Activated CD8-positive, alpha-beta T cell treated with anti-CD3 and anti-CD28 coated beads, Interleukin-2, amount 10 ng/mL, durations not matched to agents 7 days and 5 days (primary cell): Measurements from ENCODE around the gene KIF2A. TPM values are rescaled to one million over a fixed set of nuclear protein-coding genes. Genes with fewer than 3 reads are reported as not detected.

ENCODE experiments used
- ATAC-seq: fragments of 150-1000 bp; cut with Tn5 transposase; one replicate; pipeline ENCODE4 v1.10.0; 2021; ENCODE audit warnings: moderate library complexity
- CTCF ChIA-PET: fragments of 350-600 bp; sonication (Branson Sonifier 250); formaldehyde crosslinking; loops from one replicate; lab custom pipeline; 2021; ENCODE audit warnings: antibody characterized with exemption; lab: Charles Lee
- POLR2A ChIA-PET: fragments of 350-600 bp; sonication (Branson Sonifier 250); formaldehyde crosslinking; loops from one replicate; lab custom pipeline; 2021; ENCODE audit warnings: antibody characterized with exemption; lab: Charles Lee
- DNase-seq: peaks from one replicate; pipeline ENCODE4 v3.0.0-alpha.2; 2020
- H3K27ac Mint-ChIP-seq: one replicate; pipeline ENCODE4 v1.8.0; 2021; ENCODE audit warnings: mild to moderate bottlenecking, mixed read lengths
- H3K27me3 Mint-ChIP-seq: one replicate; pipeline ENCODE4 v1.8.0; 2021; ENCODE audit warnings: low read depth, mixed read lengths
- H3K36me3 Mint-ChIP-seq: one replicate; pipeline ENCODE4 v1.8.0; 2021; ENCODE audit warnings: low read depth, mixed read lengths
- H3K4me1 Mint-ChIP-seq: one replicate; pipeline ENCODE4 v1.8.0; 2021; ENCODE audit warnings: low read depth, mixed read lengths
- H3K4me3 Mint-ChIP-seq: one replicate; pipeline ENCODE4 v1.8.0; 2021; ENCODE audit warnings: mild to moderate bottlenecking, mixed read lengths
- H3K9me3 Mint-ChIP-seq: one replicate; pipeline ENCODE4 v1.8.0; 2022; ENCODE audit warnings: mixed read lengths; ENCODE audit not compliant: insufficient read depth
- total RNA-seq, 2 experiments: library from RNA; stranded (reverse); gene quantifications; one replicate each; pipeline ENCODE4 v1.2.3, GENCODE V29; 2021

The KIF2A gene
- total RNA-seq, 2 experiments from 2014 or later = 149 to 151 TPM

DNA sequence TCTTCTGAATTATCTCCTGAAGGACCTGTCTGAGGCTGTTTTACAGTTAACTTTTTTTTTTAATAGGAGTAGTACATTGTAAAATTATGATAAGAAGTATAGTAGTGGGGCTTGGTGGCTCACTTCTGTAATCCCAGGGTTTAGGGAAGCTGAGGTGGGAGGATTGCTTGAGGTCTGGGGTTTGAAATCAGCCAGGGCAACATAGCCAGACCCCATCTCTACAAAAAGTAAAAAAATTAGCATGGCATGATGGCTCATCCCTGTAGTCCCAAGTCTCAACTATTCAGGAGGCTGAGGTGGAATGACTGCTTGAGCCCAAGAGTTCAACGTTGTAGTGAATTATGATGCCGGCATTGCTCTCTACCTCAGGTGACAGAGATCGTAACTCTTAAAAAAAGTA is 113.6 kb downstream of the KIF2A start:
- peaks cover 2% of the 10 kb centered on the region for H3K36me3 Mint-ChIP-seq
- H3K9me3 Mint-ChIP-seq = no peaks in the 10 kb centered on the region
- no peak overlapping the region for H3K4me3 Mint-ChIP-seq
- ChIA-PET POLR2A (no interaction called here), CTCF (no interaction called here)
- H3K4me1 Mint-ChIP-seq = peaks cover 5% of the 10 kb centered on the region
- ATAC-seq (no peak), DNase-seq (no peak)
- H3K27me3 Mint-ChIP-seq = no peaks in the 10 kb centered on the region
- H3K27ac Mint-ChIP-seq = no peak overlapping the region

- ATAC-seq (no peak), DNase-seq (no peak)
- no peak overlapping the region for H3K4me3 Mint-ChIP-seq
- H3K36me3 Mint-ChIP-seq = peaks cover 6% of the 10 kb centered on the region
- H3K4me1 Mint-ChIP-seq = peaks cover 2% of the 10 kb centered on the region
- H3K9me3 Mint-ChIP-seq = no peaks in the 10 kb centered on the region
- no peaks in the 10 kb centered on the region for H3K27me3 Mint-ChIP-seq
- no peak overlapping the region for H3K27ac Mint-ChIP-seq
- CTCF ChIA-PET = no interaction called here
- POLR2A ChIA-PET = interaction anchor here (0.9 kb wide), 1 partner anchor 10 kb away, joined by 3 read pairs; no protein-coding TSS in a partner anchor
These were observed 115.4 kb downstream of the KIF2A start for GRCh38 chr5:62421414-62421813.

DNA sequence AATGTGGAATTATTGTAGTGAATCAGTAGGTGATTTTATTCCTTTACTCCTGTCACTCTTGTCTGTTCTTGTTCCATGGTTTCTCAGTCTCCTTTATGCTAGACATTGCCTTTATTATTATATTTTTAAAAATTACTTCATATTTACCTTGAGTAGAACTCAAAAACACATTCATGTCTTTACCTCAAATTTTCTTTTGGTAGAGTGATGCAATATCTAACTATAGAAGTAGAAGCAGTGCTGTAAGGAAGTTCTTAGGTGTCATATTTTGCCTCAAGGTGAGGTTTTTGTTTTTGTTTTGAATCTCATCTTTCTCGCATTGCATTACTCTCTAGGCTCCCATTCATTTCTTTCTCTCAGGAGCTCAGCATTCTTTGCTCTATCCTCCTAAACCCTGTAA is 118.8 kb downstream of the KIF2A start:
- no peak overlapping the region for H3K4me3 Mint-ChIP-seq

DNA sequence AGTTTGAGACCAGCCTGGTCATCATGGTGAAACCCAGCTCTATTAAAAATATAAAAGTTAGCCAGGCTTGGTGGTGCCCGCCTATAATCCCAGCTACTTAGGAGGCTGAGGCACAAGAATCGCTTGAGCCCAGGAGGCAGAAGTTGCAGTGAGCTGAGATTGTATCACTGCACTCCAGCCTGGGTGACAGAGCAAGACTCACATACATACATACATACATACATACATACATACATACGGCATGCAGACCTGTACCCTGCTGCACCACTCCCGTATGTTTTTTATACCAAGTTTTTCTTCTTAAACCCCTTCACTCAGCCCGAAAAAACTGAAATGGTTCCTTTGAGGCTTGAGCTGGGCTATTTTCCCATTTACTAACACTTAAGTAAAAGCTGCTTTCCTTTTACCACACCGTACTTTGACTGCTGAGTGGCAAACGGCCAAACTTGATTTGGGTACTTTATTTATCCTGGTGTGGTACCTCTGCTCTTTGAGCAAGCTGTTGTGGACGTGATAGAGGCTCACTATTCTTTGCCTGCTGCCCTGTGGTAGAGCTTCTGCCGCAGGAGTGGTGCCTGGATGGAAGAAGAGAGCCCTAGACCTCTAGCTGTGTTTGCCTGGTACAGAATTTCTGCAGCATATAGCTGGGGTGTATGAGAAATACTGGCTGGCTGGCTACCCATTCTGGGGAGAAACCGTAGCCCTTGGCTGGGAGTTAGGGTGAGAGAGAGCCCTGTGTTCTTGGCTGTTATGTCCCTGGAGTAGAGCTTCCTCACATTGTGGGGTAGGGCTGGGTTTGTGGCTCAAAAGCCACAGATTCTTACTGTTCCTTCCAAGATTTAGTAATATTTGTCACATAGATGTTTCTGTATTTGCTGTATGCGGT is 126.0 kb downstream of the KIF2A start:
- CTCF ChIA-PET = interaction anchor here (1.3 to 3.3 kb wide), 5 partner anchors 8 to 34 kb away, joined by 4 to 15 read pairs (median 4); no protein-coding TSS in a partner anchor
- H3K27me3 Mint-ChIP-seq = no peaks in the 10 kb centered on the region
- no peak for ATAC-seq
- H3K4me1 Mint-ChIP-seq = peaks cover 9% of the 10 kb centered on the region
- no peaks in the 10 kb centered on the region for H3K9me3 Mint-ChIP-seq
- H3K4me3 Mint-ChIP-seq = no peak overlapping the region
- H3K36me3 Mint-ChIP-seq = peaks cover 4% of the 10 kb centered on the region
- H3K27ac Mint-ChIP-seq = no peak overlapping the region
- POLR2A ChIA-PET = interaction anchor here (1.1 to 1.6 kb wide), 3 partner anchors 10 to 18 kb away, joined by 3 to 5 read pairs (median 3); no protein-coding TSS in a partner anchor
- DNase-seq = no peak

More for the DNA sequence above, 118.8 kb downstream of the KIF2A start:
- no peaks in the 10 kb centered on the region for H3K27me3 Mint-ChIP-seq
- ATAC-seq (no peak), DNase-seq (no peak)
- H3K27ac Mint-ChIP-seq = no peak overlapping the region
- POLR2A ChIA-PET = no interaction called here
- H3K9me3 Mint-ChIP-seq = no peaks in the 10 kb centered on the region
- H3K4me1 Mint-ChIP-seq = peaks cover 2% of the 10 kb centered on the region
- CTCF ChIA-PET = no interaction called here
- H3K36me3 Mint-ChIP-seq = peaks cover 4% of the 10 kb centered on the region

GRCh38 chr5:62432621-62433064 is 126.6 kb downstream of the KIF2A start:
- POLR2A ChIA-PET = interaction anchor here (0.5 to 1.1 kb wide), 2 partner anchors 9 to 415 kb away, joined by 3 read pairs; no protein-coding TSS in a partner anchor
- Mint-ChIP-seq H3K36me3 (peaks cover 6% of the 10 kb centered on the region), H3K9me3 (no peaks in the 10 kb centered on the region), H3K27ac (no peak overlapping the region), H3K4me1 (peaks cover 9% of the 10 kb centered on the region), H3K27me3 (no peaks in the 10 kb centered on the region), H3K4me3 (no peak overlapping the region)
- CTCF ChIA-PET = interaction anchor here (1.3 to 3.3 kb wide), 4 partner anchors 9 to 33 kb away, joined by 4 to 15 read pairs (median 6); no protein-coding TSS in a partner anchor
- DNase-seq (no peak), ATAC-seq (no peak)

Other genes with a start within 250 kb of the KIF2A start
- 10 to 100 TPM; 24.8 to 28.8 TPM for gene DIMT1, start 97.7 kb downstream of the KIF2A start, total RNA-seq
- gene IPO11, start 106.6 kb downstream of the KIF2A start, total RNA-seq = 10 to 100 TPM; 34.8 to 38.9 TPM